Adipocyte (in vitro differentiated cells): ENCODE data around the gene MRPL11.
"Not testable (repeated sequence)": the region's sequence is repeated elsewhere in the genome, so short reads cannot be mapped to it uniquely, and the experiment has no call there.

Experiments
- DNase-seq: peaks from one replicate; pipeline ENCODE4 v3.0.0-alpha.2; 2015; ENCODE audit warnings: low read depth
- H3K27me3 ChIP-seq: replicated peaks from 2 replicates; pipeline ENCODE4 v1.7.0; 2013; ENCODE audit warnings: mild to moderate bottlenecking, low read length, moderate library complexity; ENCODE audit not compliant: control insufficient read depth, insufficient read depth
- H3K36me3 ChIP-seq: 2 replicates; pipeline ENCODE4 v1.7.0; 2013; ENCODE audit warnings: low read length, mild to moderate bottlenecking, moderate library complexity; ENCODE audit not compliant: control insufficient read depth, insufficient read depth, severe bottlenecking
- H3K4me1 ChIP-seq: 2 replicates; pipeline ENCODE4 v1.7.0; 2013; ENCODE audit warnings: mild to moderate bottlenecking, low read length, moderate library complexity; ENCODE audit not compliant: control insufficient read depth, insufficient read depth
- H3K4me3 ChIP-seq: 2 replicates; pipeline ENCODE4 v1.7.0; 2013; ENCODE audit warnings: mild to moderate bottlenecking, low read length, moderate library complexity
- H3K9ac ChIP-seq: 2 replicates; pipeline ENCODE4 v1.7.0; 2013; ENCODE audit warnings: mild to moderate bottlenecking, low read length, moderate library complexity
- H3K9me3 ChIP-seq: 2 replicates; pipeline ENCODE4 v1.7.0; 2013; ENCODE audit warnings: mild to moderate bottlenecking, low read length, moderate library complexity; ENCODE audit not compliant: control insufficient read depth

Gene MRPL11

GRCh38 chr11:66450560-66450959 is 11.9 kb upstream of the MRPL11 start:
- no peak for DNase-seq
- Histone ChIP-seq H3K4me1 (no peaks in the 10 kb centered on the region), H3K27me3 (peaks cover 10% of the 10 kb centered on the region), H3K9ac (no peak overlapping the region), H3K36me3 (no peaks in the 10 kb centered on the region), H3K9me3 (no peaks in the 10 kb centered on the region), H3K4me3 (no peak overlapping the region)

DNA sequence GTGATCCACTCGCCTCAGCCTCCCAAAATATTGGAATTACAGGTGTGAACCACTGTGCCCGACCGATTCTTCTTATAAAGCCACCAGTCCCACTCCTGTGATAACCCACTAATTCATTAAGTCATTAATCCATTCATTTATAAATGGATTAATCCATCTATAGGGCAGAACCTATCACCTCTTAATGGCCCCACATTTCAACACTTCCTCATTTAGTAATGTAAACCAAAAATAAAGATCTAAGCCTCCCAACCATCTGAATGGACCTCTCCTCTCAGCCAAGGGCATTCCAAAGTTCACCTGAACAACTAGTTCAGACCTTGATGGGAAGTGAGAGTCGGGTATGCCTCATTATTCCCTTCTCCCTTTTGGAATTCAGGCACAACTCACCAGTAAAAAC is 9.9 kb upstream of the MRPL11 start:
- H3K4me1 ChIP-seq, result peaks cover 8% of the 10 kb centered on the region
- no peaks in the 10 kb centered on the region for H3K36me3 ChIP-seq
- H3K9me3 ChIP-seq, result no peaks in the 10 kb centered on the region
- no peak for DNase-seq
- H3K9ac ChIP-seq, result no peak overlapping the region
- peaks cover 7% of the 10 kb centered on the region for H3K27me3 ChIP-seq
- H3K4me3 ChIP-seq, result no peak overlapping the region

DNA sequence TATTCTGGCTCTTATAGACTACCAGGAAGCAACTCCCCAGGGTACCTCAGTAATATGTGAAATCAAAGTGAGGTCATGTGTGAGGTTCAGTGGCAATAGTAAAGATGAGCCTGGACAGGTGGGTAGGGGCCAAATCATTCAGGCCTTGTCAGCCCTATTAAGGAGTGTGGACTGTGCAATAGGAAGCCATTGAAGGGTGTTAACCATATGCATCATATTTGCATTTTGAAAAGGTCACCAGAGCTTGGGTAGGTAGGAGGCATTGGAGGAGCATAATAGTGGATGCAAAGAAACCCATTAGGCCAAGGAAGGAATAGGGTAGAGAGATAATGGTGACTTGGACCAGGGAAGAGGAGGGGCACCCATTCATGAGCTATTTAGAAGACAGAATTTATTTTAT is 8.4 kb upstream of the MRPL11 start:
- H3K9ac ChIP-seq, result no peak overlapping the region

GRCh38 chr11:66443602-66444001 is 5.0 kb upstream of the MRPL11 start:
- H3K36me3 ChIP-seq, result no peaks in the 10 kb centered on the region
- peak overlapping the region; percentile 48 for H3K9ac ChIP-seq
- no peaks in the 10 kb centered on the region for H3K27me3 ChIP-seq
- peaks cover 12% of the 10 kb centered on the region for H3K4me1 ChIP-seq
- H3K9me3 ChIP-seq, result no peaks in the 10 kb centered on the region
- DNase-seq, result peak; percentile 78
- peak overlapping the region; percentile 33 for H3K4me3 ChIP-seq

More for the DNA sequence above, 8.4 kb upstream of the MRPL11 start:
- peaks cover 12% of the 10 kb centered on the region for H3K4me1 ChIP-seq
- peaks cover 7% of the 10 kb centered on the region for H3K27me3 ChIP-seq
- H3K4me3 ChIP-seq, result no peak overlapping the region
- no peak for DNase-seq
- no peaks in the 10 kb centered on the region for H3K9me3 ChIP-seq
- H3K36me3 ChIP-seq, result no peaks in the 10 kb centered on the region

DNA sequence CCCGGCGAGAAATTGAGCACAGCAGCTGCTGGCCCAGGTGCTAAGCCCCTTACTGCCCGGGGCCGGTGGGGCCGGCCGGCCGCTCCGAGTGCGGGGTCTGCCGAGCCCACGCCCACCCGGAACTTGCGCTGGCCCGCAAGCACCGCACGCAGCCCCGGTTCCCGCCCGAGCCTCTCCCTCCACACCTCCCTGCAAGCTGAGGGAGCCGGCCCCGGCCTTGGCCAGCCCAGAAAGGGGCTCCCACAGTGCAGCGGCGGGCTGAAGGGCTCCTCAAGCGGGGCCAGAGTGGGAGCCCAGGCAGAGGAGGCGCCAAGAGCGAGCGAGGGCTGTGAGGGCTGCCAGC is 2.3 kb upstream of the MRPL11 start:
- not testable (repeated sequence) for H3K9ac ChIP-seq, DNase-seq, H3K36me3 ChIP-seq, H3K9me3 ChIP-seq, H3K27me3 ChIP-seq, H3K4me3 ChIP-seq
- H3K4me1 ChIP-seq, result peaks cover 17% of the 10 kb centered on the region

GRCh38 chr11:66440101-66440939 is 1.7 kb upstream of the MRPL11 start:
- not testable (repeated sequence) for DNase-seq
- peaks cover 12% of the 10 kb centered on the region for H3K36me3 ChIP-seq

GRCh38 chr11:66437979-66438503 is 607 bp downstream of the MRPL11 start:
- no peak for DNase-seq
- Histone ChIP-seq H3K4me1 (peaks cover 5% of the 10 kb centered on the region), H3K4me3 (peak overlapping the region; percentile 86), H3K27me3 (no peaks in the 10 kb centered on the region), H3K36me3 (peaks cover 18% of the 10 kb centered on the region), H3K9ac (peak overlapping the region; percentile 90), H3K9me3 (no peaks in the 10 kb centered on the region)

More at GRCh38 chr11:66440101-66440939, 1.7 kb upstream of the MRPL11 start:
- not testable (repeated sequence) for H3K9me3 ChIP-seq, H3K4me3 ChIP-seq, H3K27me3 ChIP-seq, H3K9ac ChIP-seq
- H3K4me1 ChIP-seq, result peaks cover 17% of the 10 kb centered on the region

DNA sequence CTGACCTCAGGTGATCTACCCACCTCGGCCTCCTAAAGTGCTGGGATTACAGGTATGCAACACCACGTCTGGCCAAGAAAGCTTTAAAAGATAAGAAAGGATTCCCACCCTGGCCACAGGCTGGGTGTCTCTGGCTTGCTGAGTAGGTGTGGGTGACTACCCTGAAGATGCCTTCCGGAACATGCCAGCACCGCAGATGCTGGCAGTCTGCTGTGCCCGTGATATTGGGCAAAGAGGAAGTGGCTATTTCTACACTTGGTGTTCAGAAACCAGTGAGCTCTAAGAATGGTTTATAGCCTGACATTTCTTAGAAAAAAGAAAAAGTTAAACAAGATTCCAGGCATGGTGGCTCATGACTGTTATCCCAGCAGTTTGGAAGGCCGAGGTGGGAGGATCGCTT is 6.1 kb downstream of the MRPL11 start:
- Histone ChIP-seq H3K9me3 (no peaks in the 10 kb centered on the region), H3K9ac (no peak overlapping the region), H3K4me1 (no peaks in the 10 kb centered on the region), H3K36me3 (peaks cover 18% of the 10 kb centered on the region), H3K27me3 (no peaks in the 10 kb centered on the region), H3K4me3 (no peak overlapping the region)
- DNase-seq, result no peak

DNA sequence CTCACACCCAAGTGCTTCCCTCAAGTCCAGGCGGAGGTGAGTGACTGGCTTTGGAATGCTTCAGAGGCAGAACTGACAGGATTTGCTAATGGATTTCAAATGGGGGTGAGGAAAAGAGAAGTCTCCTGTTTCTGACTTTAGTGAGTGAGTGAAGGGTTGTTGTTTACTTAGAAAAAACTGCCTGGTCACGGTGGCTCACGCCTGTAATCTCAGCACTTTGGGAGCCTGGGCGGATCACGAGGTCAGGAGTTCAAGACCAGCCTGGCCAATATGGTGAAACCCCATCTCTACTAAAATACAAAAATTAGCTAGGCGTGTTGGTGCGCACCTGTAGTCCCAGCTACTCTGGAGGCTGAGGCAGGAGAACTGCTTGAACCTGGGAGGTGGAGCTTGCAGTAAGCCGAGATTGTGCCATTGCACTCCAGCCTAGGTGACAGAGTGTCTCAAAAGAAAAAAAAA is 6.7 kb downstream of the MRPL11 start:
- DNase-seq, H3K9ac ChIP-seq, H3K9me3 ChIP-seq, H3K4me3 ChIP-seq, H3K4me1 ChIP-seq, H3K27me3 ChIP-seq: not testable (repeated sequence)
- H3K36me3 ChIP-seq, result peaks cover 16% of the 10 kb centered on the region

- DNase-seq, H3K4me3 ChIP-seq, H3K27me3 ChIP-seq, H3K9me3 ChIP-seq, H3K4me1 ChIP-seq, H3K9ac ChIP-seq: not testable (repeated sequence)
- peaks cover 15% of the 10 kb centered on the region for H3K36me3 ChIP-seq
These were observed 7.4 kb downstream of the MRPL11 start for GRCh38 chr11:66431287-66431686.

- peak; percentile 93 for DNase-seq
- no peaks in the 10 kb centered on the region for H3K27me3 ChIP-seq
- no peak overlapping the region for H3K4me3 ChIP-seq
- no peaks in the 10 kb centered on the region for H3K9me3 ChIP-seq
- no peaks in the 10 kb centered on the region for H3K4me1 ChIP-seq
- no peak overlapping the region for H3K9ac ChIP-seq
- peaks cover 3% of the 10 kb centered on the region for H3K36me3 ChIP-seq
These were observed 8.6 kb downstream of the MRPL11 start for GRCh38 chr11:66429983-66430602.
